ENCODE data around the gene SETSIP. TPM values are rescaled to one million over a fixed set of nuclear protein-coding genes. Genes with fewer than 3 reads are reported as not detected.
"Not testable (repeated sequence)": the region's sequence is repeated elsewhere in the genome, so short reads cannot be mapped to it uniquely, and the experiment has no call there.

Gene SETSIP
- total RNA-seq, 8 experiments from 2014 or later, result 0.27 to 1.3 (median 0.71) TPM; not detected in 2

- 0 to 80% (median 39%) methylated on average over 1 to 4 of the region's 4 CpGs for WGBS, 10 experiments
- no peak for ATAC-seq (replicated peaks in 6 of 8)
- H3K4me1 ChIP-seq (replicated peaks in 1 of 2), result no peaks in the 10 kb centered on the region
- peak overlapping the region; percentile 53 to 83 (median 78) for H3K4me3 ChIP-seq
- no peak overlapping the region for H3K27ac ChIP-seq
- in situ Hi-C loops (cut with MboI; ENCODE audit: low pct_unique_long_range_greater_than_20kb in 2 of 9, low sequenced_read_pairs in 9 of 9, unreplicated experiment in 9 of 9), result no loop called here
Observed at GRCh38 chr1:92081031-92081430, 5.8 kb upstream of the SETSIP start.

GRCh38 chr1:92080128-92080985 is 5.1 kb upstream of the SETSIP start, which contains the start of gene BTBD8:
BTBD8 (plus strand) TSS chr1:92080345; CDS start chr1:92080572, 227 bp downstream.
- Histone ChIP-seq H3K27ac (no peak within 1 kb of the TSS), H3K4me3 (peak within 1 kb of the TSS; percentile 53 to 83 (median 78)), H3K4me1 (replicated peaks in 1 of 2) (no peaks in the 10 kb centered on the region)
- 0 to 11% (median 3%) methylated on average over 2 to 28 of the region's 55 CpGs for WGBS, 10 experiments
- peak; percentile 91 to 98 (median 96) for ATAC-seq (replicated peaks in 6 of 8)
- in situ Hi-C loops (cut with MboI; ENCODE audit: low pct_unique_long_range_greater_than_20kb in 2 of 9, low sequenced_read_pairs in 9 of 9, unreplicated experiment in 9 of 9), result no loop called here

GRCh38 chr1:92079441-92079840 is 4.2 kb upstream of the SETSIP start:
- WGBS, 10 experiments, result 65 to 97% (median 93%) methylated on average over 1 to 7 of the region's 7 CpGs

GRCh38 chr1:92078077-92078476 is 2.9 kb upstream of the SETSIP start:
- H3K27ac ChIP-seq; ATAC-seq (replicated peaks in 6 of 8); H3K4me1 ChIP-seq (replicated peaks in 1 of 2); H3K4me3 ChIP-seq; in situ Hi-C loops (cut with MboI; ENCODE audit: low pct_unique_long_range_greater_than_20kb in 2 of 9, low sequenced_read_pairs in 9 of 9, unreplicated experiment in 9 of 9): not testable (repeated sequence)
- 72 to 100% (median 91%) methylated on average over 2 to 8 of the region's 8 CpGs for WGBS, 10 experiments

More at GRCh38 chr1:92079441-92079840, 4.2 kb upstream of the SETSIP start:
- Histone ChIP-seq H3K4me1 (replicated peaks in 1 of 2) (no peaks in the 10 kb centered on the region), H3K27ac (no peak overlapping the region), H3K4me3 (peak overlapping the region in 1 of 5 donors; percentile 81)
- no peak for ATAC-seq (replicated peaks in 6 of 8)
- in situ Hi-C loops (cut with MboI; ENCODE audit: low pct_unique_long_range_greater_than_20kb in 2 of 9, low sequenced_read_pairs in 9 of 9, unreplicated experiment in 9 of 9), result no loop called here

- Histone ChIP-seq H3K27ac (no peak overlapping the region), H3K4me1 (replicated peaks in 1 of 2) (no peaks in the 10 kb centered on the region), H3K4me3 (no peak overlapping the region)
- no peak for ATAC-seq (replicated peaks in 6 of 8)
- 64 to 100% (median 90%) methylated on average over 1 to 5 of the region's 5 CpGs; no CpG with 5 or more reads in 2 of the 10 experiments for WGBS, 10 experiments
- in situ Hi-C loops (cut with MboI; ENCODE audit: low pct_unique_long_range_greater_than_20kb in 2 of 9, low sequenced_read_pairs in 9 of 9, unreplicated experiment in 9 of 9), result no loop called here
Observed at GRCh38 chr1:92076363-92076762, 1.2 kb upstream of the SETSIP start.

GRCh38 chr1:92074446-92074845 is 765 bp downstream of the SETSIP start:
- ATAC-seq (replicated peaks in 6 of 8); H3K4me3 ChIP-seq; H3K4me1 ChIP-seq (replicated peaks in 1 of 2); in situ Hi-C loops (cut with MboI; ENCODE audit: low pct_unique_long_range_greater_than_20kb in 2 of 9, low sequenced_read_pairs in 9 of 9, unreplicated experiment in 9 of 9); H3K27ac ChIP-seq: not testable (repeated sequence)

GRCh38 chr1:92070892-92071291 is 4.3 kb downstream of the SETSIP start:
- Histone ChIP-seq H3K4me3 (no peak overlapping the region), H3K27ac (no peak overlapping the region), H3K4me1 (replicated peaks in 1 of 2) (no peaks in the 10 kb centered on the region)
- peak in 3 of 8 experiments; percentile 21 to 27 (median 24) for ATAC-seq (replicated peaks in 6 of 8)
- in situ Hi-C loops (cut with MboI; ENCODE audit: low pct_unique_long_range_greater_than_20kb in 2 of 9, low sequenced_read_pairs in 9 of 9, unreplicated experiment in 9 of 9), result no loop called here
- 5 to 90% (median 52%) methylated on average over 2 of the region's 2 CpGs; no CpG with 5 or more reads in 2 of the 10 experiments for WGBS, 10 experiments

GRCh38 chr1:92066321-92066720 is 8.9 kb downstream of the SETSIP start:
- H3K27ac ChIP-seq, result no peak overlapping the region
- in situ Hi-C loops (cut with MboI; ENCODE audit: low pct_unique_long_range_greater_than_20kb in 2 of 9, low sequenced_read_pairs in 9 of 9, unreplicated experiment in 9 of 9), result no loop called here
- 37 to 100% (median 89%) methylated on average over 1 to 7 of the region's 8 CpGs; no CpG with 5 or more reads in 4 of the 10 experiments for WGBS, 10 experiments
- no peak overlapping the region for H3K4me3 ChIP-seq
- H3K4me1 ChIP-seq (replicated peaks in 1 of 2), result no peaks in the 10 kb centered on the region
- ATAC-seq (replicated peaks in 6 of 8), result no peak

- ATAC-seq (replicated peaks in 6 of 8), result no peak
- H3K4me1 ChIP-seq (replicated peaks in 1 of 2), result no peaks in the 10 kb centered on the region
- in situ Hi-C loops (cut with MboI; ENCODE audit: low pct_unique_long_range_greater_than_20kb in 2 of 9, low sequenced_read_pairs in 9 of 9, unreplicated experiment in 9 of 9), result no loop called here
- H3K4me3 ChIP-seq, result no peak overlapping the region
- H3K27ac ChIP-seq, result no peak overlapping the region
- WGBS, 10 experiments, result 30 to 100% (median 88%) methylated on average over 1 to 3 of the region's 3 CpGs; no CpG with 5 or more reads in 2 of the 10 experiments
Observed at GRCh38 chr1:92065042-92065441, 10.2 kb downstream of the SETSIP start.

GRCh38 chr1:92051948-92052347 is 23.3 kb downstream of the SETSIP start:
- no peak overlapping the region for H3K27ac ChIP-seq
- ATAC-seq (replicated peaks in 6 of 8), result no peak
- H3K4me1 ChIP-seq (replicated peaks in 1 of 2), result no peaks in the 10 kb centered on the region
- in situ Hi-C loops (cut with MboI; ENCODE audit: low pct_unique_long_range_greater_than_20kb in 2 of 9, low sequenced_read_pairs in 9 of 9, unreplicated experiment in 9 of 9), result no loop called here
- no peak overlapping the region for H3K4me3 ChIP-seq

GRCh38 chr1:92045766-92046495 is 29.3 kb downstream of the SETSIP start:
- no peak for ATAC-seq (replicated peaks in 6 of 8)
- WGBS, 10 experiments, result 0 to 93% (median 40%) methylated on average over 1 to 2 of the region's 2 CpGs; no CpG with 5 or more reads in 1 of the 10 experiments
- Histone ChIP-seq H3K4me1 (replicated peaks in 1 of 2) (no peaks in the 10 kb centered on the region), H3K27ac (no peak overlapping the region), H3K4me3 (no peak overlapping the region)
- in situ Hi-C loops (cut with MboI; ENCODE audit: low pct_unique_long_range_greater_than_20kb in 2 of 9, low sequenced_read_pairs in 9 of 9, unreplicated experiment in 9 of 9), result no loop called here

GRCh38 chr1:92043621-92044020 is 31.6 kb downstream of the SETSIP start:
- Histone ChIP-seq H3K4me3 (no peak overlapping the region), H3K27ac (no peak overlapping the region), H3K4me1 (replicated peaks in 1 of 2) (no peaks in the 10 kb centered on the region)
- in situ Hi-C loops (cut with MboI; ENCODE audit: low pct_unique_long_range_greater_than_20kb in 2 of 9, low sequenced_read_pairs in 9 of 9, unreplicated experiment in 9 of 9), result no loop called here
- 21 to 100% (median 70%) methylated on average over 1 to 5 of the region's 5 CpGs for WGBS, 10 experiments
- peak in 3 of 8 experiments; percentile 66 to 96 (median 70) for ATAC-seq (replicated peaks in 6 of 8)

GRCh38 chr1:92040971-92041370 is 34.2 kb downstream of the SETSIP start:
- H3K4me1 ChIP-seq (replicated peaks in 1 of 2), result peaks cover 5 to 9% of the 10 kb centered on the region in 2 donors
- ATAC-seq (replicated peaks in 6 of 8), result no peak
- WGBS, 10 experiments, result 67 to 100% (median 80%) methylated on average over 1 of the region's 1 CpG; no CpG with 5 or more reads in 1 of the 10 experiments
- in situ Hi-C loops (cut with MboI; ENCODE audit: low pct_unique_long_range_greater_than_20kb in 2 of 9, low sequenced_read_pairs in 9 of 9, unreplicated experiment in 9 of 9), result no loop called here
- H3K4me3 ChIP-seq, result no peak overlapping the region
- no peak overlapping the region for H3K27ac ChIP-seq
